A673 (cell line): ENCODE measurements around the gene C11orf21. TPM values are rescaled to one million over a fixed set of nuclear protein-coding genes. Genes with fewer than 3 reads are reported as not detected.

Experiments
- BruUV-seq: library from RNA; stranded (reverse); fragments of 400-500 nt; replicated peaks from 2 replicates; lab custom pipeline; 2021; lab: Mats Ljungman, UMichigan
- CTCF ChIA-PET: fragments of 300-600 bp; sonication (Branson Sonifier 250); formaldehyde crosslinking; loops from one replicate; lab custom pipeline; 2022; ENCODE audit warnings: antibody characterized with exemption; lab: Charles Lee
- POLR2A ChIA-PET: fragments of 300-600 bp; sonication (Branson Sonifier 250); formaldehyde crosslinking; loops from one replicate; lab custom pipeline; 2022; ENCODE audit warnings: antibody characterized with exemption; ENCODE audit not compliant: low non-redundant PET; lab: Charles Lee
- DNase-seq: peaks from one replicate; pipeline ENCODE4 v3.0.0-alpha.2; 2015; ENCODE audit warnings: low spot score
- H3K27ac ChIP-seq: fragments of 200-600 bp; sonication (generic); 2 replicates; pipeline ENCODE4 v1.5.1; 2016; ENCODE audit warnings: mixed run types, low read depth, mild to moderate bottlenecking, mixed read lengths, antibody characterized with exemption, low read length; ENCODE audit not compliant: poor library complexity, severe bottlenecking
- H3K27me3 ChIP-seq: fragments of 200-600 bp; sonication (generic); replicated peaks from 2 replicates; pipeline ENCODE4 v1.6.1; 2017; ENCODE audit warnings: mixed run types, low read depth, mild to moderate bottlenecking, mixed read lengths, antibody characterized with exemption, low read length; ENCODE audit not compliant: insufficient read depth, poor library complexity
- H3K36me3 ChIP-seq: fragments of 200-600 bp; sonication (generic); 2 replicates; pipeline ENCODE4 v1.6.1; 2016; ENCODE audit warnings: mixed run types, mild to moderate bottlenecking, mixed read lengths, antibody characterized with exemption, low read length; ENCODE audit not compliant: insufficient read depth, poor library complexity, severe bottlenecking
- H3K4me1 ChIP-seq: fragments of 200-600 bp; sonication (generic); 2 replicates; pipeline ENCODE4 v1.6.1; 2017; ENCODE audit warnings: mixed run types, mild to moderate bottlenecking, mixed read lengths, antibody characterized with exemption, low read length; ENCODE audit not compliant: insufficient read depth, poor library complexity, severe bottlenecking
- H3K4me3 ChIP-seq: fragments of 200-600 bp; sonication (generic); 2 replicates; pipeline ENCODE4 v1.5.1; 2016; ENCODE audit warnings: low read depth, mixed run types, mild to moderate bottlenecking, mixed read lengths, low read length; ENCODE audit not compliant: poor library complexity, severe bottlenecking
- H3K9me3 ChIP-seq: fragments of 200-600 bp; sonication (generic); 2 replicates; pipeline ENCODE4 v1.6.1; 2016; ENCODE audit warnings: mixed run types, low read depth, mild to moderate bottlenecking, mixed read lengths, antibody characterized with exemption, low read length; ENCODE audit not compliant: poor library complexity, severe bottlenecking
- CTCF ChIP-seq: fragments of 300-800, 200-600 bp; sonication (generic); conservative IDR thresholded peaks from 2 replicates; pipeline ENCODE4 v1.5.1; 2017; ENCODE audit warnings: low read depth, mild to moderate bottlenecking, antibody characterized with exemption, low read length, moderate library complexity, mixed read lengths
- EZH2 ChIP-seq: fragments of 200-600 bp; sonication (generic); IDR thresholded peaks from 2 replicates; pipeline ENCODE4 v1.6.1; 2017; ENCODE audit warnings: borderline replicate concordance, low read depth, mild to moderate bottlenecking, mixed read lengths, antibody characterized with exemption, low read length; ENCODE audit not compliant: poor library complexity, severe bottlenecking
- intact Hi-C: fragments of 100-400 bp; cut with micrococcal nuclease; formaldehyde crosslinking; loops from one replicate; pipeline ENCODE4 v1.10.0; 2022; ENCODE audit not compliant: unreplicated experiment
- total RNA-seq: library from RNA; stranded (reverse); gene quantifications from 2 replicates; pipeline ENCODE4 v1.2.3, GENCODE V29; 2021

Gene C11orf21
- total RNA-seq, 1 experiment from 2014 or later: not detected

GRCh38 chr11:2346586-2347307 is 45.0 kb upstream of the C11orf21 start:
- DNase-seq: no peak
- H3K9me3 ChIP-seq: no peaks in the 10 kb centered on the region
- TF ChIP-seq CTCF (no peak), EZH2 (no peak)
- no peaks in the 10 kb centered on the region for H3K36me3 ChIP-seq
- BruUV-seq: no TSS peak
- ChIA-PET POLR2A (no interaction called here), CTCF (no interaction called here)
- intact Hi-C loops: no loop called here
- H3K4me1 ChIP-seq: no peaks in the 10 kb centered on the region
- H3K27ac ChIP-seq: no peak overlapping the region
- H3K4me3 ChIP-seq: no peak overlapping the region
- no peaks in the 10 kb centered on the region for H3K27me3 ChIP-seq

- H3K4me3 ChIP-seq: no peak overlapping the region
- H3K9me3 ChIP-seq: no peaks in the 10 kb centered on the region
- H3K27me3 ChIP-seq: no peaks in the 10 kb centered on the region
- no peak for DNase-seq
- no TSS peak for BruUV-seq
- TF ChIP-seq CTCF (no peak), EZH2 (no peak)
- intact Hi-C loops: no loop called here
- H3K4me1 ChIP-seq: no peaks in the 10 kb centered on the region
- ChIA-PET CTCF (no interaction called here), POLR2A (no interaction called here)
- H3K36me3 ChIP-seq: no peaks in the 10 kb centered on the region
- H3K27ac ChIP-seq: no peak overlapping the region
Observed at GRCh38 chr11:2346014-2346413, 44.3 kb upstream of the C11orf21 start.

- Histone ChIP-seq H3K9me3 (no peaks in the 10 kb centered on the region), H3K27me3 (no peaks in the 10 kb centered on the region), H3K4me1 (no peaks in the 10 kb centered on the region), H3K4me3 (no peak overlapping the region), H3K27ac (no peak overlapping the region), H3K36me3 (no peaks in the 10 kb centered on the region)
- intact Hi-C loops: no loop called here
- DNase-seq: no peak
- CTCF ChIA-PET: interaction anchor here (0.6 kb wide), 1 partner anchor 57 kb away, joined by 5 read pairs; no protein-coding TSS in a partner anchor
- no TSS peak for BruUV-seq
- TF ChIP-seq CTCF (no peak), EZH2 (no peak)
- POLR2A ChIA-PET: no interaction called here
Observed at GRCh38 chr11:2345050-2345449, 43.3 kb upstream of the C11orf21 start.
